Smooth muscle cell (in vitro differentiated cells): ENCODE results near the gene CSF1R. TPM values are rescaled to one million over a fixed set of nuclear protein-coding genes. Genes with fewer than 3 reads are reported as not detected.

Source experiments
- DNase-seq: peaks from one replicate; lab custom pipeline; 2025; ENCODE audit not compliant: unreplicated experiment; lab: John Stamatoyannopoulos, UW
- H2AFZ ChIP-seq: fragments of 200-600 bp; sonication (generic); 2 replicates; pipeline ENCODE4 v1.6.0; 2016; ENCODE audit warnings: antibody characterized with exemption, low read depth, mild to moderate bottlenecking
- H3F3A ChIP-seq: fragments of 200-600 bp; sonication (generic); 2 replicates; pipeline ENCODE4 v1.6.0; 2017; ENCODE audit warnings: antibody characterized with exemption, low read depth
- H3K27ac ChIP-seq: fragments of 200-600 bp; sonication (generic); 2 replicates; pipeline ENCODE4 v1.5.1; 2016; ENCODE audit warnings: low read depth, mild to moderate bottlenecking
- H3K27me3 ChIP-seq: fragments of 200-600 bp; sonication (generic); 2 replicates; pipeline ENCODE4 v1.6.1; 2016; ENCODE audit warnings: low read depth, mild to moderate bottlenecking
- H3K36me3 ChIP-seq: fragments of 200-600 bp; sonication (generic); 2 replicates; pipeline ENCODE4 v1.5.1; 2016; ENCODE audit warnings: low read depth
- H3K4me1 ChIP-seq: fragments of 200-600 bp; sonication (generic); 2 replicates; pipeline ENCODE4 v1.5.1; 2016; ENCODE audit warnings: low read depth
- H3K4me2 ChIP-seq: fragments of 200-600 bp; sonication (generic); 2 replicates; pipeline ENCODE4 v1.6.0; 2016; ENCODE audit warnings: mild to moderate bottlenecking
- H3K4me3 ChIP-seq: fragments of 200-600 bp; sonication (generic); 2 replicates; pipeline ENCODE4 v1.5.1; 2016; ENCODE audit warnings: mild to moderate bottlenecking
- H3K79me2 ChIP-seq: fragments of 200-600 bp; sonication (generic); 2 replicates; pipeline ENCODE4 v1.6.0; 2016; ENCODE audit warnings: low read depth, mild to moderate bottlenecking
- H3K9ac ChIP-seq: fragments of 200-600 bp; sonication (generic); 2 replicates; pipeline ENCODE4 v1.6.0; 2016; ENCODE audit warnings: low read depth
- H3K9me3 ChIP-seq: fragments of 200-600 bp; sonication (generic); replicated peaks from 2 replicates; pipeline ENCODE4 v1.5.1; 2016; ENCODE audit warnings: low read depth
- H4K20me1 ChIP-seq: fragments of 200-600 bp; sonication (generic); 2 replicates; pipeline ENCODE4 v1.6.0; 2016; ENCODE audit warnings: low read depth
- WGBS: methylation state at CpG from one replicate; pipeline ENCODE4 v1.1.7; 2016; ENCODE audit warnings: low lambda C conversion rate; 5-methylcytosine and 5-hydroxymethylcytosine counted together
- polyA plus RNA-seq: library from polyadenylated mRNA; unstranded; fragments of >200 nt; fragmentation: Nextera tagmentation; extraction: Ambion mirVana; gene quantifications from 2 replicates; pipeline ENCODE4 v1.2.1, GENCODE V29; 2016
- total RNA-seq: library from RNA; depleted of rRNA; stranded (reverse); fragments of >200 nt; gene quantifications from 2 replicates; pipeline ENCODE4 v1.2.3, GENCODE V29; 2014
- TF ChIP-seq, protein P1 (sequence below): fragments of 200-600 bp; sonication (generic); IDR thresholded peaks from 2 replicates; pipeline ENCODE4 v1.5.1; 2017; ENCODE audit warnings: borderline replicate concordance, mild to moderate bottlenecking, antibody characterized with exemption; ENCODE audit not compliant: insufficient read depth, poor library complexity, severe bottlenecking

The CSF1R gene
- total and polyA plus RNA-seq, 2 experiments from 2014 or later, result 2.2 to 3.9 TPM

- no peak overlapping the region for H3K9ac ChIP-seq
- H3K9me3 ChIP-seq, result no peaks in the 10 kb centered on the region
- H3K4me3 ChIP-seq, result no peak overlapping the region
- H3F3A ChIP-seq, result peaks cover 15% of the 10 kb centered on the region
- no peak overlapping the region for H2AFZ ChIP-seq
- H3K4me1 ChIP-seq, result peaks cover 5% of the 10 kb centered on the region
- WGBS, result 97% methylated on average over 4 of the region's 4 CpGs
- peaks cover 50% of the 10 kb centered on the region for H3K36me3 ChIP-seq
- H3K27ac ChIP-seq, result no peak overlapping the region
- H3K4me2 ChIP-seq, result no peak overlapping the region
- peaks cover 31% of the 10 kb centered on the region for H4K20me1 ChIP-seq
- DNase-seq, result no peak
- peaks cover 15% of the 10 kb centered on the region for H3K79me2 ChIP-seq
- TF ChIP-seq, protein P1, sequence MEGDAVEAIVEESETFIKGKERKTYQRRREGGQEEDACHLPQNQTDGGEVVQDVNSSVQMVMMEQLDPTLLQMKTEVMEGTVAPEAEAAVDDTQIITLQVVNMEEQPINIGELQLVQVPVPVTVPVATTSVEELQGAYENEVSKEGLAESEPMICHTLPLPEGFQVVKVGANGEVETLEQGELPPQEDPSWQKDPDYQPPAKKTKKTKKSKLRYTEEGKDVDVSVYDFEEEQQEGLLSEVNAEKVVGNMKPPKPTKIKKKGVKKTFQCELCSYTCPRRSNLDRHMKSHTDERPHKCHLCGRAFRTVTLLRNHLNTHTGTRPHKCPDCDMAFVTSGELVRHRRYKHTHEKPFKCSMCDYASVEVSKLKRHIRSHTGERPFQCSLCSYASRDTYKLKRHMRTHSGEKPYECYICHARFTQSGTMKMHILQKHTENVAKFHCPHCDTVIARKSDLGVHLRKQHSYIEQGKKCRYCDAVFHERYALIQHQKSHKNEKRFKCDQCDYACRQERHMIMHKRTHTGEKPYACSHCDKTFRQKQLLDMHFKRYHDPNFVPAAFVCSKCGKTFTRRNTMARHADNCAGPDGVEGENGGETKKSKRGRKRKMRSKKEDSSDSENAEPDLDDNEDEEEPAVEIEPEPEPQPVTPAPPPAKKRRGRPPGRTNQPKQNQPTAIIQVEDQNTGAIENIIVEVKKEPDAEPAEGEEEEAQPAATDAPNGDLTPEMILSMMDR, result no peak
- H3K27me3 ChIP-seq, result no peaks in the 10 kb centered on the region
Observed at GRCh38 chr5:150013931-150014330, 72.4 kb downstream of the CSF1R start.

GRCh38 chr5:150009671-150010387, 76.5 kb downstream of the CSF1R start:
- Histone ChIP-seq H3K27me3 (no peaks in the 10 kb centered on the region), H3F3A (peaks cover 25% of the 10 kb centered on the region), H3K36me3 (peaks cover 31% of the 10 kb centered on the region), H2AFZ (no peak overlapping the region), H4K20me1 (peaks cover 46% of the 10 kb centered on the region), H3K9me3 (no peaks in the 10 kb centered on the region), H3K4me3 (no peak overlapping the region), H3K27ac (peak overlapping the region; percentile 76), H3K4me2 (peak overlapping the region; percentile 26), H3K9ac (peak overlapping the region; percentile 16), H3K4me1 (peaks cover 6% of the 10 kb centered on the region), H3K79me2 (peaks cover 37% of the 10 kb centered on the region)
- TF ChIP-seq, protein P1, result no peak
- no peak for DNase-seq
- WGBS, result 30% methylated on average over 6 of the region's 6 CpGs

GRCh38 chr5:150007050-150007449, 79.3 kb downstream of the CSF1R start:
- peaks cover 15% of the 10 kb centered on the region for H3K4me1 ChIP-seq
- H3K9me3 ChIP-seq, result no peaks in the 10 kb centered on the region
- no peak overlapping the region for H3K9ac ChIP-seq
- H3K27me3 ChIP-seq, result no peaks in the 10 kb centered on the region
- no peak overlapping the region for H2AFZ ChIP-seq
- DNase-seq, result no peak
- no peak overlapping the region for H3K27ac ChIP-seq
- H3F3A ChIP-seq, result peaks cover 25% of the 10 kb centered on the region
- peaks cover 69% of the 10 kb centered on the region for H4K20me1 ChIP-seq
- H3K79me2 ChIP-seq, result peaks cover 55% of the 10 kb centered on the region
- no peak overlapping the region for H3K4me2 ChIP-seq
- H3K4me3 ChIP-seq, result no peak overlapping the region
- TF ChIP-seq, protein P1, result no peak
- peaks cover 3% of the 10 kb centered on the region for H3K36me3 ChIP-seq

GRCh38 chr5:150006318-150006717, 80.0 kb downstream of the CSF1R start:
- Histone ChIP-seq H3K36me3 (no peaks in the 10 kb centered on the region), H3K27ac (no peak overlapping the region)
- TF ChIP-seq, protein P1, result no peak

More at GRCh38 chr5:150006318-150006717, 80.0 kb downstream of the CSF1R start:
- no peak overlapping the region for H3K9ac ChIP-seq
- H3K79me2 ChIP-seq, result peaks cover 63% of the 10 kb centered on the region
- H3K4me3 ChIP-seq, result no peak overlapping the region
- no peaks in the 10 kb centered on the region for H3K27me3 ChIP-seq
- peaks cover 72% of the 10 kb centered on the region for H4K20me1 ChIP-seq
- H2AFZ ChIP-seq, result no peak overlapping the region
- 93% methylated on average over 4 of the region's 4 CpGs for WGBS
- peaks cover 25% of the 10 kb centered on the region for H3F3A ChIP-seq
- peaks cover 18% of the 10 kb centered on the region for H3K4me1 ChIP-seq
- no peaks in the 10 kb centered on the region for H3K9me3 ChIP-seq
- no peak overlapping the region for H3K4me2 ChIP-seq
- DNase-seq, result no peak
